Kasumi-1 (cell line): ENCODE data around the gene GHDC.

Experiments used
- DNase-seq, 2 experiments: peaks; one replicate each; lab custom pipeline; 2025; lab: John Stamatoyannopoulos, UW

Gene GHDC

DNA sequence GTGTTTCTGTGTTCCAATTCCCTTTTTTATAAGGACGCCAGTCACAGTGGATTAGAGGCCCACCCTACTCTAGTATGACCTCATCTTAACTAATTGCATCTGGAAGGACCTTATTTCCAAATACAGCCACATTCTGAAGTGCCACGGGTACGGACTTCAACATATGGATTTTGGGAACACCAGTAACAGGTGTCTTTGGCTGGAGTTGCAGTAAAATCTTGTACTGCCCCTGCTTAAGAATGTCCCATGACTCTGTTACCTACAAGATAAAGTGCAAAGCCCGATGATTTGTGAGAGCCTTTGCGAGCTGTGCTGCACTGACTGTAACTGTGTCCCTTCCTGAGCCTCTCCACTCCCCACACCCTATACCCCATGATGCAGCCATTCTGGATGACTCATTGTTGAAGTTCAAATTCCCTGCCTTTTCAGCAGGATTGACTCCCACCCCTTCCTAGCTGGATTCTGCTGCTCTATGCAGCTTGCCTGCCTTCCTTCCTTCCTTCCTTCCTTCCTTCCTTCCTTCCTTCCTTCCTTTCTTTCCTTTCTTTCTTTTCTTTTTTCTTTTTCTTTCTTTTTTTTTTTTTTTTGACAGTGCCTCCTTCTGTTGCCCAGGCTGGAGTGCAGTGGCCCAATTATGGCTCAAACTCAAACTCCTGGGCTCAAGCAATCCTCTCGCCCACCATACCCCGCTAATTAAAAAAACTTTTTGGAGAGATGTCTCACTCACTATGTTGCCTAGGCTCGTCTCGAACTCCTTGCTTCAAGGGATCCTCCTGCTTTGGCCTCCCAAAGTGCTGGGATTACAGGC, 11.2 kb downstream of the GHDC start:
- peak in 1 of 2 experiments; percentile 11 for DNase-seq

- no peak for DNase-seq
Observed at GRCh38 chr17:42181851-42182207, 12.5 kb downstream of the GHDC start.

- peak; percentile 73 to 74 for DNase-seq
Observed at GRCh38 chr17:42180922-42181850, 13.1 kb downstream of the GHDC start, which contains the start of gene KCNH4. Gene KCNH4 (minus strand): TSS chr17:42181142. CDS start chr17:42180945, 197 bp downstream.

- no peak for DNase-seq
Observed at GRCh38 chr17:42180411-42180921, 13.8 kb downstream of the GHDC start.

DNA sequence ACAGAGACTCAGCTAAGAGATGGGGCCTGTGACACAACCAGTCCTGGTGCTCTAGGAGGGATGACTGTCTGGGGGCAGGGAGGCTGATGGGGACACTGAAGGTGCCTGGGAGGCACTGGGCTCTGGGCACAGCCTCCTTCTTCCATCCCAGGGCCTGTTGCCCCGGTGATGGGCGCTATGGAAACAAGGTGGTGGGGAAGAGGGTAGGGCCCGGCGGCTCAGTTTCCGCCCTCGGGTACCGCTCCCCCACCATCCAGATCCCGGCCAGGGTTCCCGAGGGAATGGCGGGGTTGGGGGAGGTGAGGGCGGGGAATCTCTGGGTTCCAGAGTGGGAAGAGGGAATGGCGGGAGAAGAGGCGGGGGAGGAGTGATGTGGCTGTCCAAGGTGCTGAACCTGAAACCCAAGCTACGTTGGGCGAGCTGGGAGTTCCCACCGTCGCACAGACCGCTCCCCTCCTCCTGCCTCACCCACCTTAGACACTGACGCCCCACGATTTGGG, 14.3 kb downstream of the GHDC start:
- peak; percentile 10 for DNase-seq

GRCh38 chr17:42179335-42179734, 15.0 kb downstream of the GHDC start:
- DNase-seq = no peak

GRCh38 chr17:42178817-42179216, 15.5 kb downstream of the GHDC start:
- DNase-seq = no peak

DNA sequence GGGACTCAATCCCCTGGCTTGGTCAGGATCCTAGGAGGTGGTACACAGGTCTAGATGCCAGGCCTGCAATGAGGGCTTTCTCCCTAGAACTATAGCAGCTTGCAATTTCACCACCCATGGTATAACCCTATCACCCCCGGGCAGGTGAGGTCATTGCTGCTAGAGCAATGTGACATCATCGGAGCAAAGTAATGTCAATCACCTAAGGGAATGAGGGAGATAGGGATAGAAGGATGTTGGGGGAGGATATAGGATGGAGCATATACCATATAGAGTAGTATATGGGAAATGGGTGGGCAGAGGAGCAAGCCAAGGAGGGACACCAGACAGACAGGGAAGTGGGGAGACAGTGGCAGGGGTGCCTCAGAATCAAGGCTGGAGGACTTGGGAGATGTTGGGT, 16.6 kb downstream of the GHDC start:
- no peak for DNase-seq

GRCh38 chr17:42174126-42174783, 20.0 kb downstream of the GHDC start:
- no peak for DNase-seq

DNA sequence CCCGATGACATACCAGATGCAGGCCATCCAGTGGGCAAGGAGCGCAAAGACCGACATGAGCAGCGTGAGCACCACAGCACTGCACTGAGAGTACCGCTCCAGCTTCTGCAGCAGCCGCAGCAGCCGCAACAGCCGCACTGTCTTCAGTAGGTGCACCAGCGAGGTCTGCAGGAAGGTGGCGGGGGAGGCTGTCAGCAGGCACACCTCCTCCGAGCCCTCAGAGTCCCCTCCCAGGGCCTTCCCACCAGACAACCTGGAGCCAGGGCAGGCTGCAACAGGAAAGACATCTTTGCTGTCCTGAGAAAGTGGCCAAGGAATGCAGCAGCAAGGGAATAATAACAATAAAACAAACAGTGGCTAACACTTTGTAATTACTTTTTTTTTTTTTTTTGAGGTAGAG, 22.5 kb downstream of the GHDC start:
- DNase-seq = no peak

- DNase-seq = no peak
Observed at GRCh38 chr17:42169351-42169750, 24.9 kb downstream of the GHDC start.

DNA sequence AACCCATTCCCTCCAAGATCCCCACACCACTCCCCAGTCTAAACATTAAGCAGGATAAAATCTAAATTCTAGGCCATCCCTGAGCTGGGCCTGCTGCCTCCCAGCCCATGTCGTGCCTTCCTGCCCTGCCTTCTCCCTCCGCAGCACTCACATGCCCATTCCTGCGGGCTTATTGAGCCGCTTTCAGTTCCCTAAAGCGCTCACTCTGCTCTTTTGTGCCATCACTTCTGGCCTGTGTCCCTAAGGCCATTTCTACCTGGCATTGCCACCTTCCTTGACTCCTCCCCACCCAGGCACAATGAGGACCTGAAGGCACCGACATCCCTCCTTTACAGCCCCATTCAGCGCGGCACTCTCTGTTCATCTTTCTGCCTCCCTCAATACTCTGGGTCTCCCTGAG, 26.5 kb downstream of the GHDC start:
- no peak for DNase-seq

DNA sequence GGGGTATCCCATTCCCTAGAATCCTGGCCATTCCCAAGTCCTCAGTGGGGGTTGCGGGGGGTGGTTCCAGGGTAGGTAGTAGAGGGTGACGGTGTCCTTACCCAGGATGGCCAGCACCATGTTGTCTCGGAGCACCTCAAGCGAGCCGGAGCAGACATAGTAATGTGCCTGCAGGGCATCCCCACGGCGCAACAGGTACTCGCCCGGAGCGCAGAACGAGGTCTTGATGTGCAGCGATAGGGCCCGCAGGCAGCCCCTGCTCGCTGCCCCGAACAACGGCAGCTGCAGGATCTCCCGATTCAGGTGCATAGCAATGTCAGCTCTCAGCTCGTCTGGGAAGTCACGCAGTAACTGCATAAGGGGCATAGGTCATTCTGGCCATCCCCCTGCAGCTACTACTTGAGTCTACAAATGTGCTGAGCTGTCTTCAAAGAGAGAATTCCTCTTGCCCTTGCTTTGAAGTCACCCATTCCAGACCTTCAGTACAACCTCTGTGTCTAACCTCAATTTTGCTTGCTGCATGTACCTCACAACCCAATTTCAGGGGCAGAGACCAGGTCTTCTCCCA, 28.0 kb downstream of the GHDC start:
- DNase-seq = no peak

DNA sequence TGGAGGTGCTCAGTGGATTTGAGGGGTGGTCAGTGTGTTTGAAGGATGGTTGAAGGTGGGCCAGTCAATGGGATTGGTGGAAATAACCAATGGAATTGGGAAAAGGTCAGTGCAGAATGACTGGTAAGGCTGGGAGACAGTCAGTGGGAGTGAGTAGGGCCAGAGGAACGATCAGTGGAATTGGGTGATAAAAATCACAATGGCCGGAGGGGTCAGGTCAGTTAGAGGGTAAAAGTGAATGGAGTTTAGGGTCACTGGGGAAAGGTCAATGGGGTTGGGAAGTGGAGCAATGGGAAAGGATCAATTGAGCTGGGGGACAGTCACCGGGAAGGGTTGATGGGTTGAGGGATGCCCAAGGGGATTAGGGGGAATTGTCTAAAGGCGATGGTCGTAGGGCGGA, 28.5 kb downstream of the GHDC start:
- no peak for DNase-seq

DNA sequence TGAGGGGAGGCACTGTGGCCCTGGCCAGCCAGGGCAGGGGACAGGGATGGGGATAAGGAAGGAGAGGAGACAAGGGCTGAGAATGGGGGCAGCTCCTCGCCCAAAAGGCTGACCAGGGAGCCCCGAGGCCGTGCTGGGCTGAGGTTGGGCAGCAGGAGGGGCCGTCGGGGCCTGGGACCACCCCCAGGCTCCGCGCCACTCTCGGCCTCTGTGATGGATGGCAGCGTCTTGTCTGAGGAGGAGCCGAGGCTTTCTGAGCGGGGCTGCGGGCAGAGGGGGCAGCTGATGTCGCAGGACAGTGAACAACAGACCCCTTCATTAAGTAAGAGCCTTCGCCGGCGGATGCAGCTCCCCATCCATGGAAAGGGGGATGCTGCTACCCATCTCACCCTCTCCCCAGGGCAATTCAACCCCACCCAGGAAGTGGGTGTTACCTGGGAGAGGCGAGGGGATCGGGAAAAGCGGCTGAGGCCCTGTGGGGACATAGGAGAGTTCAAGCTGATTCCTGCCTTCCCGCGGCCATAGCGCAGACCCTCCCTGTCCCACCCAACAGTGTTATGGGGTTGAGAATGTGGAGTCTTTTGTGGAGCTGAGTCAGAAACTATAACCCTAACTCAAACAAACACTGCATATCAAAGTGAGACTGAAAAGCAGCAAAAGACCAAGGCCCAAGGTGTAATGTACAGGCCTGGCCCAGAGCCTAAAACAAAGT, 30.4 kb downstream of the GHDC start:
- no peak for DNase-seq

GRCh38 chr17:42163113-42163512, 31.2 kb downstream of the GHDC start:
- peak in 1 of 2 experiments; percentile 26 for DNase-seq

DNA sequence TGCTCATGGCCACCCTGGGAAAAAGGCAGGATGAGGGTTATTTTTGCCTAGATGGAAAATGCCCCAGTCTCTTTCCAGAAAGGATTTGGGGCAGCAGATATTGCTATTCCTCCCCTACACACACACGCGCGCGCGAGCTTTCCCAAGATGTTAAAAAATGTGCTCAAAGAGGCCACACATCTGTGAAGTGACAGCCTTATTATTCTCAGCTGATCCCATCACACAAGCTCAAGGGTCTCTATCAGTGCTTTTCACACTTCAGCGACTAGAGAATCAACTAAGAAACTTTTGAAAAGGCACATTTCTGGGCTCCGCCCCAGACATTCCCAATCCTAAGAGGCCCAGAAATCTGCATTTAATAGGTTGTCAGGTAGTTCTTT, 33.8 kb downstream of the GHDC start:
- no peak for DNase-seq

DNA sequence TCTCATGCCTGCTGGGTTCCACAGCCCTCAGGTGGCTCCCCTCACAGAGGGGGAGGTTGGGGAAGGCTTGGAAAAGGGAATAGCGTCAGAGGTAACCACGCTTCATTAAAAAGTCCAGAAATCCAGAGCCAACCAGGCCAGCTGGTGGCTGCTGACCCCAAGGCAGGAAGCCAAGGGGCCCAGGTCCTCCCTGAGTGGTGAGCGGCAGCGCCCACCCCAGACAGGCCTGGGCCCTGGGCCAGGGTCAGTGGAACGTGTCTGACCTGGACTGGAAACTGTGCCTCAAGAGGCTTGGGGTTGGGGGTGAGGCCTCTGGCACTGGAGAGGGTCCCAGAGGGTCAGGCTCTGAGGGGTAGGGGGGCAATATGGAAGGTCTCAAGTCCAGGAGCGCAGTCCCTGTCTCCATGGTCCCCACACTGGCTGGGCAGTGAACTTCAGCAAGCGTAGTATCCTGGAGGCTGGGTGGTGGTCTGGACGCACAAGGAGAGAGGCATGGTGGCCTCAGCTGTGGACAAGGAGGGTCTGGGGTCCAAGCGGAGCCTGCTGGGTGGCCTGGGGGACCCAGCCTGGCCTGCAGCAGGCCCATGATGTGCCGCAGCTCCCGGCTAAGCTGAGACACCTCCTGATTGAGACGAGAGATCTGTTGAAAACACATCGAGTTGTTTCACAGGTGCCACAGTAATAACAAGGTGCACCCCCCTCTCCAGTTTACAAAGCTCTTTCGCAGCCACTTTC, 34.3 kb downstream of the GHDC start:
- no peak for DNase-seq

- no peak for DNase-seq
Observed at GRCh38 chr17:42155614-42156045, 38.7 kb downstream of the GHDC start.
